Left ventricle myocardium inferior (tissue), 1 donor: ENCODE results near the gene DBH. TPM values are rescaled to one million over a fixed set of nuclear protein-coding genes. Genes with fewer than 3 reads are reported as not detected.
A peak's percentile ranks its signal among the peaks of the same experiment; 100 is the strongest.

Experiments
- DNase-seq: peaks from one replicate; pipeline ENCODE4 v3.0.0-alpha.2; 2020
- H3K27ac ChIP-seq: fragments of 200-600 bp; replicated peaks from 2 replicates; pipeline ENCODE4 v1.8.0; 2021
- H3K27me3 ChIP-seq: fragments of 200-600 bp; 2 replicates; pipeline ENCODE4 v1.8.0; 2021; ENCODE audit warnings: low read depth
- H3K36me3 ChIP-seq: fragments of 200-600 bp; 2 replicates; pipeline ENCODE4 v1.8.0; 2021
- H3K4me1 ChIP-seq: fragments of 200-600 bp; 2 replicates; pipeline ENCODE4 v1.8.0; 2021
- H3K4me3 ChIP-seq: fragments of 200-600 bp; 2 replicates; pipeline ENCODE4 v1.8.0; 2021; ENCODE audit warnings: mild to moderate bottlenecking, moderate library complexity
- H3K9me3 ChIP-seq: fragments of 200-600 bp; replicated peaks from 2 replicates; pipeline ENCODE4 v1.8.0; 2021
- intact Hi-C: fragments of 100-400 bp; cut with micrococcal nuclease; formaldehyde crosslinking; loops from one replicate; pipeline ENCODE4 v1.11.0; 2022
- total RNA-seq: library from RNA; stranded (reverse); fragmentation: NEBNext Ultra II Directional; extraction: Animal tissue kit (Norgen Biotek cat#: 25700); gene quantifications from one replicate; pipeline ENCODE4 v1.2.1, GENCODE V29; 2021
- TF ChIP-seq, protein P1 (sequence below): fragments of 200-600 bp; IDR thresholded peaks from 2 replicates; pipeline ENCODE4 v1.8.0; 2021; ENCODE audit warnings: antibody characterized with exemption, mild to moderate bottlenecking, borderline replicate concordance
- donor health status: DM: no; HTN: yes; CAD: no; lungs with severe emphysema.

DBH gene
- total RNA-seq, 1 donor from 2014 or later, result not detected

DNA sequence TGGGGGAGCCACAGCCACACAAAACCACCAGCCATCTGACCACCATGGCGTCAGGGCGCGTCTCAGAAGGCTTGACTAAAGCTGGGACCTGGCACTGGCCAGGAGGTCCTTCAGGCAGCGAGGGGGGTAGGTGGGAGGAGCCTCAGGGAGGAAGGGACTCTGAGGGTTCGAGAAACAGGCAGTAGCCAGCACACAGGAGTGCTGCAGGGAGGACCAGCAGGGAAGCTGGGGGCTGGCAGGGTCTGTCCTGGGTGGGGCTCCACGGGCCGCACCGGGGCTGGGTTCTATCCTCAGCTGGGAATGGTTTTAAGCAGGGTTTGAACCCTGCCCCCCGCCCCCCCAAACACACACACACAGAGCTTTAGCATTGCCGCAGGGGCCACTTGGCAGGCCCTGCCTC is 34.4 kb upstream of the DBH start:
- intact Hi-C loops, result no loop called here
- Histone ChIP-seq H3K27ac (no peak overlapping the region), H3K27me3 (peaks cover 62% of the 10 kb centered on the region), H3K36me3 (no peaks in the 10 kb centered on the region), H3K9me3 (peaks cover 24% of the 10 kb centered on the region), H3K4me3 (no peak overlapping the region), H3K4me1 (no peaks in the 10 kb centered on the region)
- TF ChIP-seq, protein P1, sequence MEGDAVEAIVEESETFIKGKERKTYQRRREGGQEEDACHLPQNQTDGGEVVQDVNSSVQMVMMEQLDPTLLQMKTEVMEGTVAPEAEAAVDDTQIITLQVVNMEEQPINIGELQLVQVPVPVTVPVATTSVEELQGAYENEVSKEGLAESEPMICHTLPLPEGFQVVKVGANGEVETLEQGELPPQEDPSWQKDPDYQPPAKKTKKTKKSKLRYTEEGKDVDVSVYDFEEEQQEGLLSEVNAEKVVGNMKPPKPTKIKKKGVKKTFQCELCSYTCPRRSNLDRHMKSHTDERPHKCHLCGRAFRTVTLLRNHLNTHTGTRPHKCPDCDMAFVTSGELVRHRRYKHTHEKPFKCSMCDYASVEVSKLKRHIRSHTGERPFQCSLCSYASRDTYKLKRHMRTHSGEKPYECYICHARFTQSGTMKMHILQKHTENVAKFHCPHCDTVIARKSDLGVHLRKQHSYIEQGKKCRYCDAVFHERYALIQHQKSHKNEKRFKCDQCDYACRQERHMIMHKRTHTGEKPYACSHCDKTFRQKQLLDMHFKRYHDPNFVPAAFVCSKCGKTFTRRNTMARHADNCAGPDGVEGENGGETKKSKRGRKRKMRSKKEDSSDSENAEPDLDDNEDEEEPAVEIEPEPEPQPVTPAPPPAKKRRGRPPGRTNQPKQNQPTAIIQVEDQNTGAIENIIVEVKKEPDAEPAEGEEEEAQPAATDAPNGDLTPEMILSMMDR, result no peak
- DNase-seq, result no peak

DNA sequence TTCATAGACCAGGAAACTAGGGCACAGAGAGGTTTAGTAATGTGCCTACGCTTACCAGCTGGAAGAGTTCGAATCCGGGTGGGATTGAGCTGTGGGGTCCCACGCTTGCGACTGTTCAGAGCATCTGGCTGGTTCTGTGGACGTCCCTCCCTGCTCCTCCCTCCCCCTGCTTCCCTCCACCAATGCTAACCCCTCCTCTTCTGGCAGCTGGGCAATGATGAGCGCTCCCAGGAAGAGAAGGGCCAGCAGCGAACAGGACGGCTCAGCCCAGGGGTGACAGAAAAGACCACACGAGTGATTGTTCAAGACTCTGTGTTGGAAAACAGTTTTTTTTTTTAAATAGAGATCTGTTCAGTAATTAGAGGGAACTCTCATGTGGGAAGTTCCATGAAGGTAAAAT is 33.9 kb upstream of the DBH start:
- Histone ChIP-seq H3K9me3 (peaks cover 18% of the 10 kb centered on the region), H3K4me1 (no peaks in the 10 kb centered on the region), H3K27ac (no peak overlapping the region), H3K27me3 (peaks cover 67% of the 10 kb centered on the region), H3K36me3 (no peaks in the 10 kb centered on the region), H3K4me3 (no peak overlapping the region)
- DNase-seq, result no peak
- intact Hi-C loops, result no loop called here
- TF ChIP-seq, protein P1, result no peak

DNA sequence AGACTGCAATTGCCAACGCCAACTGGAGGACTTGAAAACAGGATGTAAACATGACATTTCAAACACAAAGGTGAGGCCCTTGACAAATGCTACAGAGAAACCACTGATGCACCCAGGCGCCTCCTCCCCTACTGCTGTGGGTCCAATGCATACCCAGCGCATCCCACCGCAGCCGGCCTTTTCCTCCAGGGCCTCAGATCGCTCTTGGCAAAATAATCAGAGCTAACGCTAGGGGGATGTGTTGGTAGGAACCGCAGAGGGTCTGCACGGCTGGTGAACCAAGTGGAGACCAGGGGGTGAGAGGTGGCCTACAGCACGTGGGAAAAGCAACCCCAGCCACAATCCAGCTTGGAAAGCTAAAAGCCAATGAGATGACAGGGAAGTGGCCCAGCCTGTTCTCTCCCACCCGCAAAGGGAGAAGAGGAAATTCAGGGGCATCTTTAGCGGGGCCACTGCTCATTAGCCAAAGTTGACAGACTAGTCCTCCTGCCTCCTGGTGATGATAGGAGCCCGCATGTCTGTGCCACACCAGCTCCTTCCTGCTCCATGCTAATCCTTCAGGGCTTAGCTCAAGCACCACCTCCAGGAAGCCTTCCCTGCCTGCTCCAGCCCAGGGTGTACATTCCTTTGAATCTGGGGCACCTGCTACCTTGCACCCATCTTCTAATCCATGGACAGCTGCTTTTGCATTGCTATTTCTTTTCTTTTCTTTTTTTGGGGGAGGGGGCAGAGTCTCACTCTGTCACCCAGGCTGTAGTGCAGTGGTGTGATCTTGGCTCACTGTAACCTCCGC is 32.8 kb upstream of the DBH start:
- Histone ChIP-seq H3K9me3 (peaks cover 8% of the 10 kb centered on the region), H3K27ac (no peak overlapping the region), H3K4me3 (no peak overlapping the region), H3K27me3 (peaks cover 78% of the 10 kb centered on the region), H3K4me1 (no peaks in the 10 kb centered on the region), H3K36me3 (no peaks in the 10 kb centered on the region)
- TF ChIP-seq, protein P1, result no peak
- intact Hi-C loops, result no loop called here
- no peak for DNase-seq

DNA sequence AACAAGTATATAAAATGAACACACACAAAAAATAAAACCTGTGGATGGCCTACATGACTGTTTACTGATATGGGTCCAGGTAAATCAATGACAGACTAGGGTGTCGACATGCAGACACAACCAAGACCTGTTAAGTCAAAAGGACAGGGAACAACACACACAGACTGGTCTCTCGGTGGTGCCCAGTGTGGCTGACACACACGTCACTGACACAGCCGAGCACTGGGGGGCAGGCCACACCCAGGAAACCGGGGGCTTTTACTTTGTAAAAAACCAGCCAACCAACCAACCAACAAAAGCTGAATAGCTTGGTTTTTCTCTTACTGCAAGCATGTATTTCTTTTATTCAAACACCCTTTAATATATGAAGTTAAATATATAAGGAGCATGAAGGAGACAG is 31.9 kb upstream of the DBH start:
- H3K36me3 ChIP-seq, result no peaks in the 10 kb centered on the region
- H3K4me1 ChIP-seq, result no peaks in the 10 kb centered on the region
- TF ChIP-seq, protein P1, result peak; percentile 18
- DNase-seq, result no peak
- H3K9me3 ChIP-seq, result no peaks in the 10 kb centered on the region
- no peak overlapping the region for H3K27ac ChIP-seq
- H3K27me3 ChIP-seq, result peaks cover 87% of the 10 kb centered on the region
- intact Hi-C loops, result no loop called here
- no peak overlapping the region for H3K4me3 ChIP-seq

DNA sequence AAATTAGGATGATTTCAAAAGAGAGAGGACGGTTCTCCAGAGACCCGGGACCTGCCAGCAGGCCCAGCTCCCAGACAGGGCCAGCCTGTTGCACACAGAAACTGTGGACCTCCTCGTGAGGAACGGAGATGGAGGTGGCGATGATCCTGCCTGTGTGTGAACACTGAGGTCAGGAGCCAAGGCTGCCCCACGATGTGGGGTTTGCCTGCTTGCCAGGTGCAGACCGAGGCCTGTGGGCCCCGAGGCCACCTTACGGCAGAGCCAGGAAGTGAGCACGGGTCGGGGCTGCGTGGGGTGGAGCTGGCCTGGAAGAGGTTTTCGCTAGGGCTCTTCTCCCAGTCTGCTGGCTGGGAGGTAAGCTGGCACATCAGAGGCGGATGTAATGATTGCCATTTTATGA is 31.3 kb upstream of the DBH start:
- Histone ChIP-seq H3K27ac (no peak overlapping the region), H3K27me3 (peaks cover 93% of the 10 kb centered on the region), H3K4me1 (no peaks in the 10 kb centered on the region), H3K36me3 (no peaks in the 10 kb centered on the region), H3K9me3 (no peaks in the 10 kb centered on the region), H3K4me3 (no peak overlapping the region)
- TF ChIP-seq, protein P1, result no peak
- intact Hi-C loops, result no loop called here
- DNase-seq, result no peak
